HCT116 (cell line): ENCODE results near the gene RBP7. TPM values are rescaled to one million over a fixed set of nuclear protein-coding genes. Genes with fewer than 3 reads are reported as not detected.

Experiments used
- ATAC-seq: fragments of 200-7000 bp; cut with Tn5 transposase; 2 replicates; pipeline ENCODE4 v1.9.1; 2020; ENCODE audit warnings: mild to moderate bottlenecking, moderate library complexity
- BruUV-seq: library from RNA; stranded (reverse); fragments of 400-500 nt; replicated peaks from 2 replicates; lab custom pipeline; 2021; lab: Mats Ljungman, UMichigan
- CTCF ChIA-PET: fragments of 300-600 bp; sonication (Branson Sonifier 250); formaldehyde crosslinking; loops from one replicate; lab custom pipeline; 2021; ENCODE audit warnings: antibody characterized with exemption; lab: Charles Lee
- POLR2A ChIA-PET: fragments of 300-600, 350-600 bp; sonication (Branson Sonifier 250); formaldehyde crosslinking; loops from one replicate; lab custom pipeline; 2021; ENCODE audit warnings: antibody characterized with exemption; lab: Charles Lee
- RAD21 ChIA-PET, 2 experiments: fragments of 300-600 bp; sonication (Branson Sonifier 250); formaldehyde crosslinking; loops; one replicate each; lab custom pipeline; 2023; ENCODE audit warnings: low total read pairs in 2 of 2; ENCODE audit not compliant: uncharacterized antibody in 2 of 2, unreplicated experiment in 2 of 2, low non-redundant PET in 1 of 2; lab: Charles Lee
- DNase-seq: peaks from one replicate; pipeline ENCODE4 v3.0.0-alpha.2; 2010; ENCODE audit warnings: low read depth, low spot score
- H2AFZ ChIP-seq: fragments of 200-600 bp; shearing (Covaris generic), sonication (generic); 2 replicates; pipeline ENCODE4 v1.6.1; 2017; ENCODE audit warnings: low read depth, mixed run types, mixed read lengths, antibody characterized with exemption, low read length; ENCODE audit not compliant: poor library complexity, severe bottlenecking
- H3K27ac ChIP-seq: 2 replicates; pipeline ENCODE4 v1.5.1; 2012; ENCODE audit warnings: low read depth, low read length
- H3K27me3 ChIP-seq: fragments of 200-600 bp; sonication (generic); 2 replicates; pipeline ENCODE4 v1.6.1; 2016; ENCODE audit warnings: mixed run types, low read length, mixed read lengths; ENCODE audit not compliant: insufficient read depth
- H3K36me3 ChIP-seq, 2 experiments: fragments of 200-500 bp in 1 of 2; fragments of 200-600 bp in 1 of 2; sonication (Bioruptor generic) in 1 of 2; sonication (generic) in 1 of 2; 2 replicates each; pipeline versions ENCODE4 v1.5.1 to v1.6.1; 2014 to 2016; ENCODE audit warnings: low read length in 2 of 2, inconsistent platforms in 1 of 2, mixed read lengths in 1 of 2, mixed run types in 1 of 2; ENCODE audit not compliant: insufficient read depth in 2 of 2, control insufficient read depth in 1 of 2
- H3K4me1 ChIP-seq, 2 experiments: fragments of 200-600 bp in 1 of 2; sonication (generic) in 1 of 2; 2 replicates each; pipeline versions ENCODE4 v1.5.1 to v1.6.1; 2012 to 2017; ENCODE audit warnings: low read length in 2 of 2, inconsistent platforms in 1 of 2, mild to moderate bottlenecking in 1 of 2, mixed read lengths in 1 of 2, mixed run types in 1 of 2, moderate library complexity in 1 of 2; ENCODE audit not compliant: insufficient read depth in 2 of 2, control insufficient read depth in 1 of 2
- H3K4me2 ChIP-seq: fragments of 200-600 bp; sonication (generic); 2 replicates; pipeline ENCODE4 v1.6.1; 2017; ENCODE audit warnings: mixed run types, low read length, mixed read lengths
- H3K4me3 ChIP-seq, 2 experiments: fragments of 200-600 bp in 1 of 2; sonication (generic) in 1 of 2; replicated peaks in 1 of 2; 2 replicates each; pipeline ENCODE4 v1.5.1; 2011 to 2016; ENCODE audit warnings: low read length in 2 of 2, control low read depth in 1 of 2, low read depth in 1 of 2, mild to moderate bottlenecking in 1 of 2, mixed read lengths in 1 of 2, mixed run types in 1 of 2
- H3K79me2 ChIP-seq: fragments of 200-600 bp; sonication (generic); 2 replicates; pipeline ENCODE4 v1.6.1; 2017; ENCODE audit warnings: mild to moderate bottlenecking, mixed run types, low read length, moderate library complexity, mixed read lengths; ENCODE audit not compliant: insufficient read depth
- H3K9ac ChIP-seq: fragments of 200-600 bp; sonication (generic); 2 replicates; pipeline ENCODE4 v1.6.1; 2016; ENCODE audit warnings: low read length, mixed read lengths
- H3K9me2 ChIP-seq: fragments of 200-600 bp; sonication (generic), shearing (Covaris generic); 2 replicates; pipeline ENCODE4 v1.6.1; 2017; ENCODE audit warnings: mixed run types, mild to moderate bottlenecking, moderate library complexity; ENCODE audit not compliant: insufficient read depth
- H3K9me3 ChIP-seq, 2 experiments: fragments of 200-500 bp in 1 of 2; fragments of 200-600 bp in 1 of 2; sonication (Bioruptor generic) in 1 of 2; sonication (generic) in 1 of 2; 2 replicates each; pipeline ENCODE4 v1.6.1; 2014 to 2017; ENCODE audit warnings: low read length in 2 of 2, mixed read lengths in 2 of 2, inconsistent platforms in 1 of 2, low read depth in 1 of 2, mild to moderate bottlenecking in 1 of 2, mixed run types in 1 of 2, moderate library complexity in 1 of 2; ENCODE audit not compliant: control insufficient read depth in 1 of 2, insufficient read depth in 1 of 2
- H4K20me1 ChIP-seq: fragments of 200-600 bp; sonication (generic), shearing (Covaris generic); 2 replicates; pipeline ENCODE4 v1.6.1; 2017; ENCODE audit warnings: mixed run types, mild to moderate bottlenecking, moderate library complexity; ENCODE audit not compliant: insufficient read depth
- CBX3 ChIP-seq: IDR thresholded peaks from 2 replicates; pipeline ENCODE4 v1.6.1; 2012; ENCODE audit warnings: low read depth
- CEBPB ChIP-seq: IDR thresholded peaks from 2 replicates; pipeline ENCODE4 v1.6.1; 2012; ENCODE audit warnings: low read depth
- CTCF ChIP-seq, 3 experiments: fragments of 200-600 bp in 1 of 3; sonication (generic) in 1 of 3; IDR thresholded peaks in 2 of 3; conservative IDR thresholded peaks in 1 of 3; 2 replicates each; pipeline ENCODE4 v1.5.1; 2012 to 2017; ENCODE audit warnings: low read depth in 2 of 3, low read length in 2 of 3, antibody characterized with exemption in 1 of 3, borderline replicate concordance in 1 of 3, control low read depth in 1 of 3, mild to moderate bottlenecking in 1 of 3, mixed read lengths in 1 of 3, mixed run types in 1 of 3, moderate library complexity in 1 of 3; ENCODE audit not compliant: insufficient read depth in 1 of 3
- EGR1 ChIP-seq: IDR thresholded peaks from 2 replicates; pipeline ENCODE4 v1.6.1; 2012; ENCODE audit warnings: low read depth
- EZH2phosphoT487 ChIP-seq: fragments of 200-600 bp; IDR thresholded peaks from 2 replicates; pipeline ENCODE4 v1.6.1; 2018; ENCODE audit warnings: antibody characterized with exemption, borderline replicate concordance
- JUND ChIP-seq: IDR thresholded peaks from 2 replicates; pipeline ENCODE4 v1.6.1; 2012
- MAX ChIP-seq: IDR thresholded peaks from 2 replicates; pipeline ENCODE4 v1.6.1; 2012
- POLR2A ChIP-seq: IDR thresholded peaks from 2 replicates; pipeline ENCODE4 v1.7.0; 2011; ENCODE audit warnings: borderline replicate concordance; ENCODE audit not compliant: insufficient read depth, insufficient read length; ENCODE audit errors: extremely low read depth
- POLR2AphosphoS5 ChIP-seq: IDR thresholded peaks from 2 replicates; pipeline ENCODE4 v1.6.1; 2011; ENCODE audit warnings: mild to moderate bottlenecking, low read depth, low read length, moderate library complexity
- RAD21 ChIP-seq: IDR thresholded peaks from 2 replicates; pipeline ENCODE4 v1.6.1; 2012; ENCODE audit warnings: low read depth, mild to moderate bottlenecking
- REST ChIP-seq: IDR thresholded peaks from 2 replicates; pipeline ENCODE4 v1.6.1; 2012; ENCODE audit warnings: low read depth
- SIN3A ChIP-seq: IDR thresholded peaks from 2 replicates; pipeline ENCODE4 v1.6.1; 2012; ENCODE audit warnings: low read depth
- TCF7L2 ChIP-seq: IDR thresholded peaks from 2 replicates; pipeline ENCODE4 v1.7.0; 2011; ENCODE audit warnings: borderline replicate concordance, inconsistent platforms; ENCODE audit not compliant: insufficient read depth, insufficient read length; ENCODE audit errors: extremely low read depth
- YY1 ChIP-seq: IDR thresholded peaks from 2 replicates; pipeline ENCODE4 v1.6.1; 2011; ENCODE audit warnings: low read length, low read depth, moderate library complexity, mild to moderate bottlenecking; ENCODE audit not compliant: insufficient replicate concordance; ENCODE audit errors: extremely low read depth
- ZFX ChIP-seq: fragments of 450-650 bp; IDR thresholded peaks from 2 replicates; pipeline ENCODE4 v1.6.1; 2017
- intact Hi-C: fragments of 100-400 bp; cut with micrococcal nuclease; formaldehyde crosslinking; loops from 2 replicates; pipeline ENCODE4 v1.10.0; 2022
- total RNA-seq: library from RNA; stranded (reverse); gene quantifications from one replicate; pipeline ENCODE4 v1.2.1, GENCODE V29; 2021; ENCODE audit not compliant: unreplicated experiment
- TF ChIP-seq, protein P1 (sequence below): IDR thresholded peaks from 2 replicates; pipeline ENCODE4 v1.6.1; 2011; ENCODE audit warnings: mild to moderate bottlenecking, low read length, moderate library complexity; ENCODE audit not compliant: insufficient replicate concordance; ENCODE audit errors: extremely low read depth

Gene RBP7
- total RNA-seq, 1 experiment from 2014 or later: 45.6 TPM

DNA sequence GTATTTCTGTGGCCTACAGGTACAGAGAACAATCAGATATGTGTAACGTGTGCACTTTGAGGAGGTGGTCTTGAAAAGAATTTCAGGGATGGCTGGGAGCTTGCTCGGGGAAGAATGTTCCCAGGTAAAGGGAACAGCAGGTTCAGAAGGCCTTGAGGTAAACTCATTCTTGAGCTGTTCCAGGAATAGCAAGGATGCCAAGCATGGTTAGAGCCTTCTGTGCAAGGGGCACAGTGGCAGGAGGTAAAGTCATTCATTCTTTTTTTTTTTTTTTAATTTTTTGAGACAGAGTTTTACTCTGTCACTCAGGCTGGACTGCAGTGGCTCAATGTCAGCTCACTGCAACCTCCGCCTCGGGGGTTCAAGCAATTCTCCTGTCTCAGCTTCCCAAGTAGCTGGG, 45.7 kb downstream of the RBP7 start:
- Histone ChIP-seq H3K79me2 (peaks cover 87% of the 10 kb centered on the region), H4K20me1 (no peaks in the 10 kb centered on the region), H2AFZ (no peak overlapping the region), H3K4me2 (no peak overlapping the region), H3K4me1 (peaks cover 0 to 3% of the 10 kb centered on the region in 2 experiments; a peak in 1 of 4 replicates), H3K9me2 (no peaks in the 10 kb centered on the region), H3K27ac (no peak overlapping the region), H3K36me3 (no peaks in the 10 kb centered on the region), H3K9ac (no peak overlapping the region), H3K4me3 (no peak overlapping the region), H3K27me3 (no peaks in the 10 kb centered on the region), H3K9me3 (no peaks in the 10 kb centered on the region)
- no peak for DNase-seq
- no peak for ATAC-seq
- ChIA-PET CTCF (no interaction called here), POLR2A (no interaction called here), RAD21 (no interaction called here)
- no TSS peak for BruUV-seq
- TF ChIP-seq YY1 (no peak), POLR2AphosphoS5 (no peak), RAD21 (no peak), CTCF (IDR thresholded peaks at IDR 0.05 in 2 of 3, conservative IDR thresholded peaks at IDR 0.05 in 1 of 3; ENCODE audit: borderline replicate concordance in 1 of 3, insufficient read depth in 1 of 3, low read depth in 2 of 3, low read length in 2 of 3) (no peak), EZH2phosphoT487 (no peak), JUND (no peak), SIN3A (no peak), REST (no peak), POLR2A (no peak), TCF7L2 (no peak), ZFX (no peak), EGR1 (no peak), CBX3 (no peak), CEBPB (no peak), MAX (no peak)
- TF ChIP-seq, protein P1, sequence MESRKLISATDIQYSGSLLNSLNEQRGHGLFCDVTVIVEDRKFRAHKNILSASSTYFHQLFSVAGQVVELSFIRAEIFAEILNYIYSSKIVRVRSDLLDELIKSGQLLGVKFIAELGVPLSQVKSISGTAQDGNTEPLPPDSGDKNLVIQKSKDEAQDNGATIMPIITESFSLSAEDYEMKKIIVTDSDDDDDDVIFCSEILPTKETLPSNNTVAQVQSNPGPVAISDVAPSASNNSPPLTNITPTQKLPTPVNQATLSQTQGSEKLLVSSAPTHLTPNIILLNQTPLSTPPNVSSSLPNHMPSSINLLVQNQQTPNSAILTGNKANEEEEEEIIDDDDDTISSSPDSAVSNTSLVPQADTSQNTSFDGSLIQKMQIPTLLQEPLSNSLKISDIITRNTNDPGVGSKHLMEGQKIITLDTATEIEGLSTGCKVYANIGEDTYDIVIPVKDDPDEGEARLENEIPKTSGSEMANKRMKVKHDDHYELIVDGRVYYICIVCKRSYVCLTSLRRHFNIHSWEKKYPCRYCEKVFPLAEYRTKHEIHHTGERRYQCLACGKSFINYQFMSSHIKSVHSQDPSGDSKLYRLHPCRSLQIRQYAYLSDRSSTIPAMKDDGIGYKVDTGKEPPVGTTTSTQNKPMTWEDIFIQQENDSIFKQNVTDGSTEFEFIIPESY: no peak
- intact Hi-C loops: no loop called here
